ENCODE results near the gene LGALS9. TPM values are rescaled to one million over a fixed set of nuclear protein-coding genes. Genes with fewer than 3 reads are reported as not detected.

LGALS9 gene
- polyA plus RNA-seq, 1 donor (not counting 4 experiments of a cell fraction or from before 2014, with no cell fraction given), result 0.94 TPM

DNA sequence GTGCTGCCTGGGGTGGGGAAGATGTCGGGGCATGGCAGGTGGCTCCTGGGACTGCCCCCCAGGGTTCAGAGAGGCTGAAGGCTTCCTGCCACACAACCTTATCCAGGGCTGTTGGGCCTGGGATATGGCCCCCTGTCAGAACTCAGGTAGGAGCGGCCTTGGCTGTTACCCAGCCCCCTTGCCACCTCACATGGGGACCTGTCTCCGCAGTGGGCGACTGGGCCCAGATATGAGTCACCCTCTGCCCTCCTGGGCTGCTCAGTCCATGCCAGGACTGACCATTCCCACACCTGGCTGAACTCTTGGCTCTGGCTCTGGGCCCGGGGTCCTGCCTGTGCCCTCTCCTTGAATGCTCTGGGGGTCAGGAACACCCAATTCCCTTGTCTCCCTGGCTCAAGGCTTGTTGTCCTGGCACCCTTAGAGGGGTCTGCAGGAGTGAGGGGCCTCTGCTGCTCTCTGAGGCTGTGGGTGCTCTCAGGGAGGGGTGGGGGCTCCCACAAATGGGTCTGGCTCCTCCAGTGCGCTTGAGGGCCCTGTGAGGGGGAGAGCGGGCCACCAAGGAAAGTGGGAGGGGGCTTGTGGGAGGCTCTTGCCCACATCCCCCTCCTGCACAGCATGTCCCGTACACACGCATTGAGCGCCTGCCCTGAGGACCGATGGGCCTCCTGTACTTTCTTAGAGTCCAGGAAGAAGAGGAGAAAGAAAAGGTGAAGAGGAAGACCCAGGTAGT lies 36.0 kb downstream of the LGALS9 start:
- no peak overlapping the region for H3K4me2 ChIP-seq (ENCODE audit: control insufficient read depth, extremely low read depth, insufficient read depth, low read depth, low read length)
- no peak for FAIRE-seq
- dilution Hi-C loops (cut with MboI; ENCODE audit: extremely low pct_ligation_motif_present, low sequenced_read_pairs), result no loop called here
- no peak for TF ChIP-seq EZH2 (IDR thresholded peaks at IDR 0.05; ENCODE audit: low read length)
- TF ChIP-seq, protein P1, sequence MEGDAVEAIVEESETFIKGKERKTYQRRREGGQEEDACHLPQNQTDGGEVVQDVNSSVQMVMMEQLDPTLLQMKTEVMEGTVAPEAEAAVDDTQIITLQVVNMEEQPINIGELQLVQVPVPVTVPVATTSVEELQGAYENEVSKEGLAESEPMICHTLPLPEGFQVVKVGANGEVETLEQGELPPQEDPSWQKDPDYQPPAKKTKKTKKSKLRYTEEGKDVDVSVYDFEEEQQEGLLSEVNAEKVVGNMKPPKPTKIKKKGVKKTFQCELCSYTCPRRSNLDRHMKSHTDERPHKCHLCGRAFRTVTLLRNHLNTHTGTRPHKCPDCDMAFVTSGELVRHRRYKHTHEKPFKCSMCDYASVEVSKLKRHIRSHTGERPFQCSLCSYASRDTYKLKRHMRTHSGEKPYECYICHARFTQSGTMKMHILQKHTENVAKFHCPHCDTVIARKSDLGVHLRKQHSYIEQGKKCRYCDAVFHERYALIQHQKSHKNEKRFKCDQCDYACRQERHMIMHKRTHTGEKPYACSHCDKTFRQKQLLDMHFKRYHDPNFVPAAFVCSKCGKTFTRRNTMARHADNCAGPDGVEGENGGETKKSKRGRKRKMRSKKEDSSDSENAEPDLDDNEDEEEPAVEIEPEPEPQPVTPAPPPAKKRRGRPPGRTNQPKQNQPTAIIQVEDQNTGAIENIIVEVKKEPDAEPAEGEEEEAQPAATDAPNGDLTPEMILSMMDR (optimal IDR thresholded peaks at IDR 0.05 in 1 of 3, IDR thresholded peaks at IDR 0.05 in 1 of 3, conservative IDR thresholded peaks at IDR 0.05 in 1 of 3; ENCODE audit: extremely low read depth in 1 of 3, insufficient read depth in 2 of 3, low read length in 3 of 3), result no peak
- no peaks in the 10 kb centered on the region for H3K9me1 ChIP-seq (ENCODE audit: control insufficient read depth, extremely low read depth, insufficient read depth, low read length)
- H3K9me3 ChIP-seq (ENCODE audit: control insufficient read depth, low read depth, low read length), result no peaks in the 10 kb centered on the region
- no peak overlapping the region for H2AFZ ChIP-seq (ENCODE audit: control insufficient read depth, low read length)
- DNase-seq (ENCODE audit: low read depth, low spot score), result no peak
- no peaks in the 10 kb centered on the region for H3K27me3 ChIP-seq (ENCODE audit: control insufficient read depth, extremely low read depth, insufficient read depth, low read length)
- no peaks in the 10 kb centered on the region for H3K4me1 ChIP-seq (ENCODE audit: control insufficient read depth, extremely low read depth, insufficient read depth, low read length)
- H3K79me2 ChIP-seq (ENCODE audit: control insufficient read depth, insufficient read depth, low read length), result no peaks in the 10 kb centered on the region
- H3K9ac ChIP-seq (ENCODE audit: control insufficient read depth, extremely low read depth, insufficient read depth, low read length), result no peak overlapping the region
- no peak overlapping the region for H3K4me3 ChIP-seq (ENCODE audit: control insufficient read depth in 2 of 3, extremely low read depth in 1 of 3, insufficient read depth in 2 of 3, low read depth in 1 of 3, low read length in 3 of 3)
- no peaks in the 10 kb centered on the region for H4K20me1 ChIP-seq (ENCODE audit: control insufficient read depth, extremely low read depth, insufficient read depth, low read length)
- H3K27ac ChIP-seq (ENCODE audit: control insufficient read depth, insufficient read depth, low read length), result no peak overlapping the region
- H3K36me3 ChIP-seq (ENCODE audit: control insufficient read depth in 2 of 2, extremely low read depth in 1 of 2, insufficient read depth in 2 of 2, low read length in 2 of 2), result no peaks in the 10 kb centered on the region

DNA sequence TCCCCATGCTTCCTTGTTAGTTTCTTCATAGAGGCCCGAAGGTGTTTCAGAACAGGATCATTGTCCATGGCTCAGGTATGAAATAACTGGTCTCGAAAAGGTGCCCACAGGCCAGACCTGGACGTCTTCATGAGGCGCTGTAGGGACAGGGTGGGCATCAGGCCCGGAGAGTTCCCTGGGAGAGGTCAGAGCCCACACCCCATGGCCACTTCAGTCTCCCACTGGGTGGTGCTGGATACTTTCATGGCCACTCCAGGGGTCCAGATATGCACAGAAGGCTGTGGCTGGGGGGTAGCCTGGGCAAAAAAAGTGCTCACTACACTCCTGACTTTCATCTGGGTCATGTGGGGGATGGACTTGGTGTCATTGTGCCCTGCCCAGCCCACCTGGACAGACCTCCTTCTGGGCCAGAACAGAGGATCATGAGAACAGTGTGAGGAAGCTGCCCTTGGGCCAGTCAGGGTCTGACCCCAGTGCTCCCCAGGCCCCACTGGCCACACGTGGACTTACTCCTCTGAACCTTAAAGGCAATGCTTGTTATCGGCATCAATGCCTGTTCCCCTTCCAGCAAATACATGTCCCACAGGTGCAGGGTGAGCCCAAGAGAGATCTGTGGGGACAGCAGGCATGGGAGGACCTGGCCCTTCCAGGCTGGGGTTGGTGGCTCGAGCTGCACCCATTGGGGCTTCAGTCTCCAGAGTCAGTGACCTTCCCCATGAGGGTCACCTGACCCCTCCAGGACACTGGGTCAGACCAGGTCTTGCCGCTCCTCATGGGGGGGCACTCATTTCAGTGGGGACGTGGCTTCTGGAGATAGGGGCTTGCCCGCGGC lies 36.9 kb downstream of the LGALS9 start:
- no peaks in the 10 kb centered on the region for H3K36me3 ChIP-seq (ENCODE audit: control insufficient read depth in 2 of 2, extremely low read depth in 1 of 2, insufficient read depth in 2 of 2, low read length in 2 of 2)
- H3K27ac ChIP-seq (ENCODE audit: control insufficient read depth, insufficient read depth, low read length), result no peak overlapping the region
- DNase-seq (ENCODE audit: low read depth, low spot score) (no peak), FAIRE-seq (no peak)
- H3K27me3 ChIP-seq (ENCODE audit: control insufficient read depth, extremely low read depth, insufficient read depth, low read length), result no peaks in the 10 kb centered on the region
- H3K4me2 ChIP-seq (ENCODE audit: control insufficient read depth, extremely low read depth, insufficient read depth, low read depth, low read length), result no peak overlapping the region
- no peak overlapping the region for H3K9ac ChIP-seq (ENCODE audit: control insufficient read depth, extremely low read depth, insufficient read depth, low read length)
- H2AFZ ChIP-seq (ENCODE audit: control insufficient read depth, low read length), result no peak overlapping the region
- dilution Hi-C loops (cut with MboI; ENCODE audit: extremely low pct_ligation_motif_present, low sequenced_read_pairs), result no loop called here
- TF ChIP-seq, protein P1 (optimal IDR thresholded peaks at IDR 0.05 in 1 of 3, IDR thresholded peaks at IDR 0.05 in 1 of 3, conservative IDR thresholded peaks at IDR 0.05 in 1 of 3; ENCODE audit: extremely low read depth in 1 of 3, insufficient read depth in 2 of 3, low read length in 3 of 3), result no peak
- TF ChIP-seq EZH2 (IDR thresholded peaks at IDR 0.05; ENCODE audit: low read length), result no peak
- no peak overlapping the region for H3K4me3 ChIP-seq (ENCODE audit: control insufficient read depth in 2 of 3, extremely low read depth in 1 of 3, insufficient read depth in 2 of 3, low read depth in 1 of 3, low read length in 3 of 3)
- H3K4me1 ChIP-seq (ENCODE audit: control insufficient read depth, extremely low read depth, insufficient read depth, low read length), result no peaks in the 10 kb centered on the region
- H3K79me2 ChIP-seq (ENCODE audit: control insufficient read depth, insufficient read depth, low read length), result no peaks in the 10 kb centered on the region
- no peaks in the 10 kb centered on the region for H4K20me1 ChIP-seq (ENCODE audit: control insufficient read depth, extremely low read depth, insufficient read depth, low read length)
- H3K9me3 ChIP-seq (ENCODE audit: control insufficient read depth, low read depth, low read length), result no peaks in the 10 kb centered on the region
- no peaks in the 10 kb centered on the region for H3K9me1 ChIP-seq (ENCODE audit: control insufficient read depth, extremely low read depth, insufficient read depth, low read length)

Measured in keratinocyte (primary cell).